Umbilical cord (tissue), 2 donors: ENCODE results near the gene RALB. TPM values are rescaled to one million over a fixed set of nuclear protein-coding genes. Genes with fewer than 3 reads are reported as not detected.

Experiments
- DNase-seq: peaks from one replicate; pipeline ENCODE4 v3.0.0-alpha.2; 2015; ENCODE audit warnings: low spot score
- total RNA-seq: library from RNA; depleted of rRNA; stranded (reverse); fragments of >200 nt; gene quantifications from one replicate; pipeline ENCODE4 v1.2.3, GENCODE V29; 2014; ENCODE audit warnings: low replicate concordance; ENCODE audit not compliant: insufficient read depth

Gene RALB
- total RNA-seq, 1 donor from 2014 or later, result 44.5 TPM

DNA sequence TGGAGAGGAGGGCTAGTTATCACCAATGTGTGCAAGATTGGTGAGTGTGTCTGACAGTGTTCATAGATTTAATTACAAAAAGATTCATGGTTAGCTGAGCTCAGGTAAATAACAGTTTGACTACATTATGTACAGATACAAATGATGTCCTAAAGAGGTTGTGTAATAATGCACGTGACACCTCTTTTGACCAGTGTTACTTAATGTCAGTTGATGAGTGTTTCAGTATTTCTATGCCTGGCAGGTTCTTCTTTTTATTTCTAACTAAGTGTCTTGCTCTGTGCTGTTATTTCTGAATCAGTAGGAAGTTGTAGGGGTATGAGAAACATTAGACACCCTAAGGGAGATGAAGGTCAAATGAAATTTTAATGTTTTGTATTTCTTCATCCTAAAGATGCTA, 85.4 kb downstream of the RALB start:
- no peak for DNase-seq

- DNase-seq, result no peak
Measured at GRCh38 chr2:120341977-120342376, 89.3 kb downstream of the RALB start.

DNA sequence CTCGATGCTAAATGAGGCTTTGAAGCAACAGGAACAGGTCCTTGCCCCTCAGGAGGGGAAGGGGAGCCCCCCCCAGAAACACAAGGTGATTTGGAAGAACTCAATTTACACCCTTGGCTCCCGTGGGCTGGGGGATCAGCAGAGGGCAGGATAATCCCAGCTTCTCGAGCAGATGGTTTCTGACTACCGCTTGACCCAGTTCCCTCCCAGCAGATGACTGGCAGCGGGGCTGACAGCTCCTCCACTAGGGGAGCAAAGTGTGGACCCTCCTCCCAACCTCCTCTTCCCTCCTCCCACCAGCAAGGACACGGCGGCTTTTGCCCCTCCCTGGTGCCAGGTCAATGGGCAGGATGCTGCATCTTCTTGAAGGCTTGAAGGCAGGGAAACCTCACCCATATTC, 89.8 kb downstream of the RALB start:
- DNase-seq, result no peak

DNA sequence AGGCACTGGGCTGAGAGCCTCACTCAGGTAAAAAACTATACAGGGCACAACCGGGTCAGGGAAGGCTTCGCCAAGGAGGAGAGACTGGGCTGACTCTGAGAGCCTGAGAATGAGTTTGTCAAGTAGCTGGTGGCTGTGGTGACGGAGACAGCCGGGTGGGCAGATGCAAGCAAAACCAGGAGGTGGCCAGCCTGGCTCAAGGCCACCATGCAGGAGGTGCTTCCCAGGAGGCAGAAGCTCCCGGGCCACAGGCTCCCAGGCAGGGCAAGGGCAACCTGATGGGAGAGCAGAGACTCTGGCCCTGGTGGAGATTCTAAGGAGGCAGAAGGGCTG, 90.4 kb downstream of the RALB start:
- no peak for DNase-seq

- DNase-seq, result peak; percentile 77
Measured at GRCh38 chr2:120343433-120344105, 90.9 kb downstream of the RALB start.

Other genes starting within 250 kb of the RALB start
- 81.4 TPM for gene EPB41L5, start 239.8 kb upstream of the RALB start, total RNA-seq
- gene TMEM185B, start 29.5 kb upstream of the RALB start, total RNA-seq, result 16.4 TPM
- 6.3 TPM for gene INHBB, start 93.3 kb downstream of the RALB start, total RNA-seq